Upper lobe of right lung (tissue), 1 donor: ENCODE measurements around the gene GNPTAB. TPM values are rescaled to one million over a fixed set of nuclear protein-coding genes. Genes with fewer than 3 reads are reported as not detected.
"Not testable (repeated sequence)": the region's sequence is repeated elsewhere in the genome, so short reads cannot be mapped to it uniquely, and the experiment has no call there.

Source experiments
- ATAC-seq: fragments of 200-7000 bp; cut with Tn5 transposase; one replicate; pipeline ENCODE4 v1.9.1; 2020; ENCODE audit warnings: mild to moderate bottlenecking, moderate library complexity
- DNase-seq: peaks from one replicate; pipeline ENCODE4 v3.0.0-alpha.2; 2020
- H3K27ac ChIP-seq: fragments of 200-600 bp; one replicate; pipeline ENCODE4 v1.8.0; 2022
- H3K27me3 ChIP-seq: fragments of 200-600 bp; one replicate; pipeline ENCODE4 v1.8.0; 2022; ENCODE audit warnings: mild to moderate bottlenecking
- H3K36me3 ChIP-seq: fragments of 200-600 bp; one replicate; pipeline ENCODE4 v1.8.0; 2022
- H3K4me1 ChIP-seq: fragments of 200-600 bp; one replicate; pipeline ENCODE4 v1.8.0; 2022
- H3K4me3 ChIP-seq: fragments of 200-600 bp; one replicate; pipeline ENCODE4 v1.8.0; 2022; ENCODE audit warnings: mild to moderate bottlenecking
- H3K9me3 ChIP-seq: fragments of 200-600 bp; one replicate; pipeline ENCODE4 v1.8.0; 2022
- intact Hi-C: fragments of 100-400 bp; cut with DNase I; formaldehyde crosslinking; loops from one replicate; pipeline ENCODE4 v1.11.0; 2022
- total RNA-seq: library from RNA; stranded (reverse); fragmentation: NEBNext Ultra II Directional; extraction: Animal tissue kit (Norgen Biotek cat#: 25700); gene quantifications from one replicate; pipeline ENCODE4 v1.2.1, GENCODE V29; 2021
- TF ChIP-seq, protein P1 (sequence below): fragments of 200-600 bp; IDR thresholded peaks from one replicate; pipeline ENCODE4 v1.8.0; 2022; ENCODE audit warnings: antibody characterized with exemption
- donor health status: DM: no; HTN: yes; CAD: no; lungs with severe emphysema.

The GNPTAB gene
- total RNA-seq, 1 donor from 2014 or later, result 65.9 TPM

DNA sequence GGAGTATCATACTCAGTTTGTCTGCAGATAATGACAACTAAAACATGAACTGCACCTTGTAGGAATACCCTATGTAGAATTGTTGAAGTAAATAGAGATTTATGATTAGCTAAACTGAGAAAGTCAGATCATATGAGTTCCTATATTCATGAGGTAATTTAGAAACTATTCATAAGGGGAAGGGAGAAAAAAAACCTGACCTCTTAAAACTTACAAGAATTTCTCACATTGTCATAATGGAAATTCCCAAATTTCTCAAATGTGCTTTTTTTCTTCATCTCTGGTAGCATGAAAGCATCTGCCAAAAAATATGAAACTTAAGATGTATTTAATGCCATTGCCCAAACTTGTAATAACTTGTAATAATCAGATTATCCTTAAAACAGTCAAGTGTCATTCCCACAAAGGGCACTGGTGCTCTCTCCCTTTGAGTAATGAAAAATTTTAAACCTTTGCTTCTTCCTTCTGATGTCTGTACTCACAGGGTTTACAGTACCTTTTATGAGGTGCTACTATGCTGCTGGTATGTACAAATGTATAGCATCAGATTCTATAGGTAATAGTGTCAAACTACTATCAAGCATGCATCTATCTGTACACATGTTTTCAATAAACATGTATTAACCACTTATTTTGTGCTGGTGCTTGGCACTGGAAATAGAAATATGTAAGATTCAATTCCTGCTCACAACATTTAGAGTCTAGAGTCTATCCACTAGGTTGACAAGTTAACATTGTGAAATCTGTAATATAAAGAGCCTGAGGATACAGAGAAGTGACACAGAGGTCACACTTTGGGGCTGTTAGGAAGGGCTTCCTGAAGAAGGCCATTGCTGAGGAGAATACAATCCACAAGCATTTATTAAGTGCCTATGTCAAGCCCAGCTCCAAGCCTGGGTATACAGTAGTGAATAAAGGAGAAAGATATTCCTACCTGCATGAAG lies 29.2 kb upstream of the GNPTAB start:
- no peak overlapping the region for H3K4me3 ChIP-seq
- intact Hi-C loops, result no loop called here
- DNase-seq (no peak), ATAC-seq (peak; percentile 66)
- no peaks in the 10 kb centered on the region for H3K9me3 ChIP-seq
- H3K36me3 ChIP-seq, result no peaks in the 10 kb centered on the region
- H3K4me1 ChIP-seq, result peaks cover 27% of the 10 kb centered on the region
- H3K27me3 ChIP-seq, result no peaks in the 10 kb centered on the region
- TF ChIP-seq, protein P1, sequence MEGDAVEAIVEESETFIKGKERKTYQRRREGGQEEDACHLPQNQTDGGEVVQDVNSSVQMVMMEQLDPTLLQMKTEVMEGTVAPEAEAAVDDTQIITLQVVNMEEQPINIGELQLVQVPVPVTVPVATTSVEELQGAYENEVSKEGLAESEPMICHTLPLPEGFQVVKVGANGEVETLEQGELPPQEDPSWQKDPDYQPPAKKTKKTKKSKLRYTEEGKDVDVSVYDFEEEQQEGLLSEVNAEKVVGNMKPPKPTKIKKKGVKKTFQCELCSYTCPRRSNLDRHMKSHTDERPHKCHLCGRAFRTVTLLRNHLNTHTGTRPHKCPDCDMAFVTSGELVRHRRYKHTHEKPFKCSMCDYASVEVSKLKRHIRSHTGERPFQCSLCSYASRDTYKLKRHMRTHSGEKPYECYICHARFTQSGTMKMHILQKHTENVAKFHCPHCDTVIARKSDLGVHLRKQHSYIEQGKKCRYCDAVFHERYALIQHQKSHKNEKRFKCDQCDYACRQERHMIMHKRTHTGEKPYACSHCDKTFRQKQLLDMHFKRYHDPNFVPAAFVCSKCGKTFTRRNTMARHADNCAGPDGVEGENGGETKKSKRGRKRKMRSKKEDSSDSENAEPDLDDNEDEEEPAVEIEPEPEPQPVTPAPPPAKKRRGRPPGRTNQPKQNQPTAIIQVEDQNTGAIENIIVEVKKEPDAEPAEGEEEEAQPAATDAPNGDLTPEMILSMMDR, result no peak
- no peak overlapping the region for H3K27ac ChIP-seq

DNA sequence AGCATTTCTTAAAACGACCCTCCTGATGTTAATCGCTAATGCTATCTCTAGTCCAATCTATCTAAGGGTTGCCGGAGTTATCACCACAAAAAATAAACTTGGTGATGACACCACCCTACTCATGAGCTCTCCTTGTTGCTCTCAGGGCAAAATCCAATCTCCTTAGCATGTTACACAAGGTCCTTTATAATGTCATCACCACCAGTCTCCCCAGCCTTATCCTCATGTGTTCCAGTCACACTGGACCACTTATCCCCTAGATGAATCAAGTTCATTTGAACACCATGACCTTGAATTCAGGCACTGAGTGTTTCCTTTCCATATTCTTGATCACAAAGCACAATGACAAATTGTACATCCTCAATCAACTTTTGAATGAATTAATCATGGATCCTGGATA lies 27.6 kb upstream of the GNPTAB start:
- ATAC-seq, result no peak
- Histone ChIP-seq H3K27ac (no peak overlapping the region), H3K27me3 (no peaks in the 10 kb centered on the region), H3K9me3 (no peaks in the 10 kb centered on the region), H3K4me3 (no peak overlapping the region), H3K36me3 (no peaks in the 10 kb centered on the region), H3K4me1 (peaks cover 30% of the 10 kb centered on the region)
- TF ChIP-seq, protein P1, result no peak
- no peak for DNase-seq
- intact Hi-C loops, result no loop called here

DNA sequence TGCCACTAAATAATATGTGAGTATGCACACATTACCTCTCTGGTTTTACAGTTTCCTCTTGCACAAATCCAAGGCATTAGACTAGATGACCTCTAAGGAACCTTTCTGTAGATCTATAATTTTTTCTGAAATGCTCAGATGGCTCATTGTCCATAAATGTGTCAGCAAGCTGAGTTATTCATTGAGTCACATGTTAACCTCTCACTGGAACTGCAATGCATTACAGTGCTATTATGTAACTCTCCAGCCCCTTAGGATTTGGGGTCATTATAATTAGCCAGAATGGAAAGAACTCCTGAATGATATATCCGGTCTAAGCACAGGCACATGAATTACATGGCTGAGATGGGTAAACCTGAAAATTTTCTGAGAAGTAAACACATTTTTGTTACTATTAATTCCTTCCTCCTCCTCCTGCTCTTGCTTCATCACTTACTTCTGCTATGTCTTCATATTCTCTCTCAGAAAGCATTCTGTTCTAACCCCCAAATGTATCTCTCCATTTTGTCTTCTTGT lies 26.3 kb upstream of the GNPTAB start:
- Histone ChIP-seq H3K27me3 (no peaks in the 10 kb centered on the region), H3K36me3 (no peaks in the 10 kb centered on the region), H3K4me3 (no peak overlapping the region), H3K27ac (peak overlapping the region; percentile 32), H3K9me3 (no peaks in the 10 kb centered on the region), H3K4me1 (peaks cover 30% of the 10 kb centered on the region)
- intact Hi-C loops, result no loop called here
- TF ChIP-seq, protein P1, result no peak
- no peak for DNase-seq
- ATAC-seq, result peak; percentile 30

DNA sequence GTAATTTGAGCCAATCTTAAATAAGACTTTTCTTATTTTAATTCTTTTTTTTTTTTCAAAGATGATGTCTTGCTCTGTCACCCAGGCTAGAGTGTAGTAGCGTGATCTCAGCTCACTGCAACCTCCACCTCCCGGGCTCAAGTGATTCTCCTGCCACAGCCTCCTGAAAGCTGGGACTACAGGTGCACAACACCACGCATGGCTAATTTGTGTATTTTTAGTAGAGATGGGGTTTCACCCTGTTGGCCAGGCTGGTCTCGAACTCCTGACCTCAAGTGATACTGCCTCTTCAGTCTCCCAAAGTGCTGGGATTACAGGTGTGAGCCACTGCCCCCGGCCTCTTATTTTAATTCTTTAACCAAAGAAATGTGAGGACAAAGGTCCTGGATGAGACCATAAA lies 25.9 kb upstream of the GNPTAB start:
- H3K27me3 ChIP-seq, intact Hi-C loops, H3K36me3 ChIP-seq, H3K27ac ChIP-seq, ATAC-seq, H3K9me3 ChIP-seq, DNase-seq, H3K4me3 ChIP-seq: not testable (repeated sequence)
- H3K4me1 ChIP-seq, result peaks cover 30% of the 10 kb centered on the region

DNA sequence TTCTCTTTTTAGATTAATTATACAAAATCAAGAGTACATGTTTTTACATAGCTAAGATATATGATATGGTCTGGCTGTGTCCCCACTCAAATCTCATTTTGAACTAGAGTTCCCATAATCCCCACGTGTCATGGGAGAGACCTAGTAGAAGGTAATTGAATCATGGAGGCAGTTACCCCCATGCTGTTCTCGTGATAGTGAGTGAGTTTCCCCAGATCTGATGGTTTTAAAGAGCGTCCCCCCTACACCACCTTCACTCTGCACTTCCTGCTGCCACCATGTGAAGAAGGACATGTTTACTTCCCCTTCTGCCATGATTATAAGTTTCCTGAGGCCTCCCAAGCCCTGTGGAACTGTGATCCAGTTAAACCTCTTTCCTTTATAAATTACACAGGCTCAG lies 25.2 kb upstream of the GNPTAB start:
- H3K4me3 ChIP-seq, result no peak overlapping the region

More for the DNA sequence above, 25.2 kb upstream of the GNPTAB start:
- no peaks in the 10 kb centered on the region for H3K9me3 ChIP-seq
- DNase-seq, result no peak
- no peak for ATAC-seq
- no peaks in the 10 kb centered on the region for H3K36me3 ChIP-seq
- H3K27me3 ChIP-seq, result no peaks in the 10 kb centered on the region
- intact Hi-C loops, result no loop called here
- peaks cover 30% of the 10 kb centered on the region for H3K4me1 ChIP-seq
- TF ChIP-seq, protein P1, result no peak
- no peak overlapping the region for H3K27ac ChIP-seq
